Natural killer cell treated with Interleukin-12 subunit alpha and Interleukin-12 subunit beta and Interleukin-15 and Interleukin-18, amount 100 ng/mL, for 72 hours (primary cell): Measurements from ENCODE around the gene ANO10. TPM values are rescaled to one million over a fixed set of nuclear protein-coding genes. Genes with fewer than 3 reads are reported as not detected.
"Not testable (repeated sequence)": the region's sequence is repeated elsewhere in the genome, so short reads cannot be mapped to it uniquely, and the experiment has no call there.

Experiments
- ATAC-seq, 2 donors: fragments of 150-1000 bp; cut with Tn5 transposase in 1 of 2; sonication (Bioruptor Pico), chemical (Tn5 transposase) in 1 of 2; 2 replicates each; pipeline ENCODE4 v1.10.0; 2021
- DNase-seq: peaks from one replicate; pipeline ENCODE4 v3.0.0; 2022; ENCODE audit warnings: low spot score
- H3K27ac Mint-ChIP-seq, 2 donors: 1 replicate in 1 of 2; 2 replicates in 1 of 2; pipeline ENCODE4 v1.8.0; 2022; ENCODE audit warnings: mixed read lengths in 2 of 2, mild to moderate bottlenecking in 1 of 2, moderate library complexity in 1 of 2
- H3K27me3 Mint-ChIP-seq, 2 donors: 1 replicate in 1 of 2; 2 replicates in 1 of 2; pipeline ENCODE4 v1.8.0; 2022; ENCODE audit warnings: mixed read lengths in 2 of 2
- H3K36me3 Mint-ChIP-seq: one replicate; pipeline ENCODE4 v1.8.0; 2022; ENCODE audit warnings: mixed read lengths
- H3K4me1 Mint-ChIP-seq, 2 donors: 1 replicate in 1 of 2; 2 replicates in 1 of 2; pipeline ENCODE4 v1.8.0; 2022; ENCODE audit warnings: low read depth in 2 of 2, mixed read lengths in 2 of 2, mild to moderate bottlenecking in 1 of 2
- H3K4me3 Mint-ChIP-seq: one replicate; pipeline ENCODE4 v1.8.0; 2022; ENCODE audit warnings: mixed read lengths
- H3K9me3 Mint-ChIP-seq: 2 replicates; pipeline ENCODE4 v1.8.0; 2022; ENCODE audit warnings: mixed read lengths
- total RNA-seq, 2 donors: library from RNA; stranded (reverse); gene quantifications; one replicate each; pipeline ENCODE4 v1.2.3, GENCODE V29; 2022

The ANO10 gene
- total RNA-seq, 2 donors from 2014 or later: 11.8 to 15.4 TPM

- H3K27me3 Mint-ChIP-seq: no peaks in the 10 kb centered on the region
- no peaks in the 10 kb centered on the region for H3K9me3 Mint-ChIP-seq
- H3K36me3 Mint-ChIP-seq: no peaks in the 10 kb centered on the region
- peaks cover 0 to 2% of the 10 kb centered on the region in 2 donors for H3K4me1 Mint-ChIP-seq
- DNase-seq (no peak), ATAC-seq (no peak)
- H3K4me3 Mint-ChIP-seq: no peak overlapping the region
- H3K27ac Mint-ChIP-seq: no peak overlapping the region
Measured at GRCh38 chr3:43616034-43616433, 5.8 kb downstream of the ANO10 start.

- Mint-ChIP-seq H3K9me3 (no peaks in the 10 kb centered on the region), H3K4me1 (peaks cover 0 to 2% of the 10 kb centered on the region in 2 donors), H3K4me3 (no peak overlapping the region), H3K36me3 (no peaks in the 10 kb centered on the region), H3K27me3 (no peaks in the 10 kb centered on the region), H3K27ac (no peak overlapping the region)
- ATAC-seq: no peak
- no peak for DNase-seq
Measured at GRCh38 chr3:43615133-43615532, 6.7 kb downstream of the ANO10 start.

- Mint-ChIP-seq H3K4me3 (no peak overlapping the region), H3K9me3 (no peaks in the 10 kb centered on the region), H3K36me3 (no peaks in the 10 kb centered on the region), H3K27ac (no peak overlapping the region), H3K4me1 (peaks cover 0 to 2% of the 10 kb centered on the region in 2 donors), H3K27me3 (no peaks in the 10 kb centered on the region)
- ATAC-seq: no peak
- DNase-seq: no peak
Measured at GRCh38 chr3:43613976-43614375, 7.8 kb downstream of the ANO10 start.

- no peak overlapping the region for H3K27ac Mint-ChIP-seq
- no peak overlapping the region for H3K4me3 Mint-ChIP-seq
- no peaks in the 10 kb centered on the region for H3K9me3 Mint-ChIP-seq
- no peaks in the 10 kb centered on the region for H3K36me3 Mint-ChIP-seq
- no peaks in the 10 kb centered on the region for H3K27me3 Mint-ChIP-seq
- peaks cover 0 to 2% of the 10 kb centered on the region in 2 donors for H3K4me1 Mint-ChIP-seq
- DNase-seq (no peak), ATAC-seq (no peak)
Measured at GRCh38 chr3:43612419-43612818, 9.4 kb downstream of the ANO10 start.

- DNase-seq (no peak), ATAC-seq (no peak)
- Mint-ChIP-seq H3K36me3 (no peaks in the 10 kb centered on the region), H3K9me3 (no peaks in the 10 kb centered on the region), H3K4me3 (no peak overlapping the region), H3K4me1 (peaks cover 0 to 2% of the 10 kb centered on the region in 2 donors), H3K27me3 (no peaks in the 10 kb centered on the region), H3K27ac (no peak overlapping the region)
Measured at GRCh38 chr3:43609406-43609805, 12.4 kb downstream of the ANO10 start.

- Mint-ChIP-seq H3K4me3 (no peak overlapping the region), H3K9me3 (no peaks in the 10 kb centered on the region), H3K4me1 (peaks cover 0 to 2% of the 10 kb centered on the region in 2 donors), H3K36me3 (no peaks in the 10 kb centered on the region), H3K27ac (no peak overlapping the region), H3K27me3 (no peaks in the 10 kb centered on the region)
- ATAC-seq (no peak), DNase-seq (no peak)
Measured at GRCh38 chr3:43608751-43609150, 13.1 kb downstream of the ANO10 start.

GRCh38 chr3:43606284-43606683 is 15.5 kb downstream of the ANO10 start:
- Mint-ChIP-seq H3K36me3 (no peaks in the 10 kb centered on the region), H3K9me3 (no peaks in the 10 kb centered on the region), H3K27ac (no peak overlapping the region), H3K4me1 (no peaks in the 10 kb centered on the region), H3K27me3 (no peaks in the 10 kb centered on the region), H3K4me3 (no peak overlapping the region)
- DNase-seq (no peak), ATAC-seq (no peak)

- not testable (repeated sequence) for H3K4me1 Mint-ChIP-seq, H3K9me3 Mint-ChIP-seq, H3K4me3 Mint-ChIP-seq, ATAC-seq, H3K27ac Mint-ChIP-seq, DNase-seq, H3K27me3 Mint-ChIP-seq
- peaks cover 11% of the 10 kb centered on the region for H3K36me3 Mint-ChIP-seq
Measured at GRCh38 chr3:43599959-43600358, 21.9 kb downstream of the ANO10 start.

- ATAC-seq: no peak
- DNase-seq: no peak
- no peaks in the 10 kb centered on the region for H3K9me3 Mint-ChIP-seq
- H3K27me3 Mint-ChIP-seq: no peaks in the 10 kb centered on the region
- H3K36me3 Mint-ChIP-seq: peaks cover 24% of the 10 kb centered on the region
- H3K4me1 Mint-ChIP-seq: peaks cover 0 to 4% of the 10 kb centered on the region in 2 donors
- no peak overlapping the region for H3K27ac Mint-ChIP-seq
- H3K4me3 Mint-ChIP-seq: no peak overlapping the region
Measured at GRCh38 chr3:43597961-43598360, 23.9 kb downstream of the ANO10 start.

- H3K4me3 Mint-ChIP-seq, H3K9me3 Mint-ChIP-seq, H3K27ac Mint-ChIP-seq, H3K4me1 Mint-ChIP-seq, DNase-seq, H3K27me3 Mint-ChIP-seq, ATAC-seq: not testable (repeated sequence)
- H3K36me3 Mint-ChIP-seq: peaks cover 32% of the 10 kb centered on the region
Measured at GRCh38 chr3:43596178-43596577, 25.6 kb downstream of the ANO10 start.

GRCh38 chr3:43595280-43595679 is 26.5 kb downstream of the ANO10 start:
- H3K36me3 Mint-ChIP-seq: peaks cover 37% of the 10 kb centered on the region
- not testable (repeated sequence) for DNase-seq, H3K27me3 Mint-ChIP-seq, H3K27ac Mint-ChIP-seq, H3K9me3 Mint-ChIP-seq, H3K4me3 Mint-ChIP-seq, H3K4me1 Mint-ChIP-seq, ATAC-seq

GRCh38 chr3:43593588-43593987 is 28.2 kb downstream of the ANO10 start:
- H3K27me3 Mint-ChIP-seq, DNase-seq, H3K27ac Mint-ChIP-seq, ATAC-seq, H3K4me1 Mint-ChIP-seq, H3K4me3 Mint-ChIP-seq, H3K9me3 Mint-ChIP-seq: not testable (repeated sequence)
- peaks cover 40% of the 10 kb centered on the region for H3K36me3 Mint-ChIP-seq

GRCh38 chr3:43591866-43592265 is 29.9 kb downstream of the ANO10 start:
- not testable (repeated sequence) for H3K4me3 Mint-ChIP-seq, DNase-seq, H3K27me3 Mint-ChIP-seq, H3K9me3 Mint-ChIP-seq, H3K4me1 Mint-ChIP-seq, ATAC-seq, H3K27ac Mint-ChIP-seq
- peaks cover 40% of the 10 kb centered on the region for H3K36me3 Mint-ChIP-seq

- ATAC-seq (no peak), DNase-seq (no peak)
- H3K36me3 Mint-ChIP-seq: peaks cover 9% of the 10 kb centered on the region
- H3K27me3 Mint-ChIP-seq: no peaks in the 10 kb centered on the region
- no peak overlapping the region for H3K4me3 Mint-ChIP-seq
- no peaks in the 10 kb centered on the region for H3K9me3 Mint-ChIP-seq
- H3K4me1 Mint-ChIP-seq: peaks cover 0 to 6% of the 10 kb centered on the region in 2 donors
- no peak overlapping the region for H3K27ac Mint-ChIP-seq
Measured at GRCh38 chr3:43587303-43587702, 34.5 kb downstream of the ANO10 start.

GRCh38 chr3:43584043-43584826 is 37.6 kb downstream of the ANO10 start:
- ATAC-seq (no peak), DNase-seq (no peak)
- Mint-ChIP-seq H3K4me1 (peaks cover 0 to 6% of the 10 kb centered on the region in 2 donors), H3K9me3 (no peaks in the 10 kb centered on the region), H3K27ac (no peak overlapping the region), H3K36me3 (no peaks in the 10 kb centered on the region), H3K4me3 (no peak overlapping the region), H3K27me3 (no peaks in the 10 kb centered on the region)
